T-helper 1 cell treated with Interleukin-12 subunit alpha and Interleukin-12 subunit beta and Interleukin-4 antibody, amounts not matched to agents 30 μg/mL and 1 μg/mL, for 36 hours (primary cell): ENCODE data around the gene SLC4A1.

Source experiments
- H3K27ac Mint-ChIP-seq: one replicate; pipeline ENCODE4 v1.8.0; 2021; ENCODE audit warnings: mild to moderate bottlenecking, mixed read lengths
- H3K27me3 Mint-ChIP-seq: one replicate; pipeline ENCODE4 v1.8.0; 2021; ENCODE audit warnings: low read depth, mixed read lengths
- H3K36me3 Mint-ChIP-seq: one replicate; pipeline ENCODE4 v1.8.0; 2021; ENCODE audit warnings: low read depth, mixed read lengths
- H3K4me1 Mint-ChIP-seq: one replicate; pipeline ENCODE4 v1.8.0; 2021; ENCODE audit warnings: low read depth, mixed read lengths
- H3K4me3 Mint-ChIP-seq: one replicate; pipeline ENCODE4 v1.8.0; 2021; ENCODE audit warnings: mild to moderate bottlenecking, moderate library complexity, mixed read lengths
- H3K9me3 Mint-ChIP-seq: one replicate; pipeline ENCODE4 v1.8.0; 2021; ENCODE audit warnings: mixed read lengths

SLC4A1 gene

GRCh38 chr17:44272954-44273353 lies 5.0 kb upstream of the SLC4A1 start:
- Mint-ChIP-seq H3K4me1 (no peaks in the 10 kb centered on the region), H3K4me3 (no peak overlapping the region), H3K27ac (no peak overlapping the region), H3K36me3 (no peaks in the 10 kb centered on the region), H3K27me3 (peaks cover 15% of the 10 kb centered on the region), H3K9me3 (no peaks in the 10 kb centered on the region)

DNA sequence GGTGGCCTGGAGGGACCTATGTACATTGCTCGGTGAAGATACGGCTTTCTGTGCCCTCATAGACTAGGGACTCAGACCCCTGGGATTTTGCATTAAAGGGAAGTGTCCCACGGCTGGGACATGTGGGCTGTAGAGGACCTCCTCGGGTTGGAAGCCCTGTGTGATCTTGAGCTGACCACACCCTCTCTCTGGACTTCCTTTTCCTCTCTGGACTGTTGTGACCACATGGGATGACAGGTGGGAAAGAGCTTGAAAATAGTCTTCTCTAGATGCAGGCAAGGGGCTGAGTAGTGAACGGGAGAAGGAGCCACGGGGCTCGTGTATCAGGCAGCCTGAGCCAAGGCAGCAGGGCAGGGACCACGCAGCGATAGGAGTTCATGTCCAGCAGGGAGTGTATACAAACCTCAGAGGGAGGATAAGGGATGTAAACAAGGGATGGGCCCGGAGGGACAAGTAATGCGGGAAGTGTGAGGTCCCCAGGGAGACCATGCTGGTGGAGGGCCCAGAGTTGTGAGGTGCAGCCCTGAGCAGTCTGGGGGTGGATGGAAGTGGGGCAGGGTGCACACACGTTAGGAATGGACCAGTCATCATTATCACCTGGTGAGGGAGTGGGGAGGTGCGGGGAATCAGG lies 4.5 kb upstream of the SLC4A1 start:
- Mint-ChIP-seq H3K36me3 (no peaks in the 10 kb centered on the region), H3K9me3 (no peaks in the 10 kb centered on the region), H3K27ac (no peak overlapping the region), H3K4me3 (no peak overlapping the region), H3K4me1 (no peaks in the 10 kb centered on the region), H3K27me3 (peaks cover 15% of the 10 kb centered on the region)

DNA sequence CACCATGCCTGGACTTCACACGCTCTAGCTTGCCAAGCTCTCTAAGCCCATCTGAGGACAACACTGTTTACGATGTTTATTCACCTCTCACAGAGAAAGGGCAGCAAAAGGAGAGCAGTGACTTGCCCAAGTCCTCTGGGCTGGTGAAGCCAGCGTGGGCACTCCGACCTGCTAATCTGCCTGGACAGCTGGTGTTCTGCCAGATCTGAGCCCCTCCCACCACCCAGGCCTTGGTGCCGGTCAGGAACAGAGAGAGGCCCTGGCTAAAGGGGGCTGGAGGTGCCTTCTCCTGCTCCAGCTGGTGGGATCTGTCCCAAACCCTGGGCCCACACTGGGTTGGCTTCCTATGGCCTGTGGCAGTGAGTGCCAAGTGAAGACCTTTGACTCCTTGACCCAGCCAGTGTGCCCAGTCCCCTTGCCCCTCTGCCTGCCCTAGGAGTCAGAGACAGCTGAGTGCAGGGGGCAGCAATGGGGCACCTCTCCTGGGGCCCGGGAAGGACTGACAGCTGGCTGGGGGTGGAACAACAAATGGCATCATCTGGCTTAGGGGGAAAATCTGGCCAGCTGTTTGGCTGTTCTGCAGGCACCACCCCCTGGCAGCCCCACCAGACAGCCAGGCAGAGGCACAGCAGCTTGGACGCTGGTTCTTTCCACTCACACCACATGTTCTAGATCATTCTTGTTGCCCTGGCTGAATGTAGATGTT lies 1.8 kb upstream of the SLC4A1 start:
- Mint-ChIP-seq H3K4me1 (no peaks in the 10 kb centered on the region), H3K27ac (no peak overlapping the region), H3K9me3 (no peaks in the 10 kb centered on the region), H3K27me3 (peaks cover 4% of the 10 kb centered on the region), H3K36me3 (no peaks in the 10 kb centered on the region), H3K4me3 (no peak overlapping the region)

- peaks cover under 1% of the 10 kb centered on the region for H3K27me3 Mint-ChIP-seq
- H3K4me3 Mint-ChIP-seq = no peak overlapping the region
- no peaks in the 10 kb centered on the region for H3K36me3 Mint-ChIP-seq
- no peaks in the 10 kb centered on the region for H3K4me1 Mint-ChIP-seq
- no peak overlapping the region for H3K27ac Mint-ChIP-seq
- H3K9me3 Mint-ChIP-seq = no peaks in the 10 kb centered on the region
Measured at GRCh38 chr17:44268709-44269534, 987 bp upstream of the SLC4A1 start.

DNA sequence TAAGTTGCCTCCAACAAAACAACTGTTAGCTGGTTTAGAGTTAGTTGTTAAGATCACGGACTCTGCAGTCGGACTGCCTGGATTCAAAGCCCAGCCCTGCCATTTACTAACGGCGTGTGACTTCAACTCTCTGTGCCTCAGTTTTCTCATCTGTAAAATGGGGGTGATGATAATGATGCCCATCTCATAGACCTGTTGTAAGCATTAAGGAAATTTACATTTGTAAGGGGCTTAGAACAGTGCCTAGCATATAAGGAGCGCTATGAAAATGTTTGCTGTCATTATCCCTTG lies 825 bp downstream of the SLC4A1 start:
- Mint-ChIP-seq H3K4me3 (no peak overlapping the region), H3K36me3 (no peaks in the 10 kb centered on the region), H3K27me3 (no peaks in the 10 kb centered on the region), H3K4me1 (no peaks in the 10 kb centered on the region), H3K27ac (no peak overlapping the region), H3K9me3 (no peaks in the 10 kb centered on the region)

- Mint-ChIP-seq H3K4me1 (no peaks in the 10 kb centered on the region), H3K27ac (no peak overlapping the region), H3K9me3 (no peaks in the 10 kb centered on the region), H3K27me3 (no peaks in the 10 kb centered on the region), H3K4me3 (no peak overlapping the region), H3K36me3 (no peaks in the 10 kb centered on the region)
Measured at GRCh38 chr17:44266402-44267164, 1.4 kb downstream of the SLC4A1 start.

GRCh38 chr17:44263345-44263902 lies 4.5 kb downstream of the SLC4A1 start:
- Mint-ChIP-seq H3K36me3 (no peaks in the 10 kb centered on the region), H3K27ac (no peak overlapping the region), H3K9me3 (no peaks in the 10 kb centered on the region), H3K4me3 (no peak overlapping the region), H3K4me1 (no peaks in the 10 kb centered on the region), H3K27me3 (no peaks in the 10 kb centered on the region)

DNA sequence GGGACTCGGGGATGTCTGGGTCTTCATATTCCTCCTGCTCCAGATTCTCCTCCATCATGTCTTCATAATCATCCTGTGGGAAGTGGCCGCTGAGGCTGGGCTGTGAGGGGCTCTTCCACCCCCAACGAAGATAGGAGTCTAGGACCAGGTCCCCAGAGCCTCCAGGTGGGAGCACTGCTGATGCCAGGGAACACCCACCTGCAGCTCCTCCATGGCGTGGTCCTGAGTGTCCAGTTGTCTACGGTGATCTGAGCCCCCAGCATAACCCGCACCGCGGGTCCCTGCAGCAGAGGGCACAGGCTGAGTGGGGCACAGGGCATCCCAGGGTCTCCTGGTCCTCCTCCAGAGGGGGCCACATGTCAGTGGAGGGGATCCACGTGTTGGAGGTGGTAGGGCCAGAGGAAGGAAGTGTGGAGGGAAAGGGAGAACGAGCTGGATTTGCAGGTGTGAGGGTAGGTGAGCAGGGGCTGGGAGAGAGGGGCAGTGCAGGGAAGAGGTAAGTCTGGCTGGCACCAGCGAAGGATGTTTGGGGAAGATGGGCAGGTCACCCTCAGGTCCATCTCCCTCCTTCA lies 5.2 kb downstream of the SLC4A1 start:
- H3K4me3 Mint-ChIP-seq = no peak overlapping the region
- H3K9me3 Mint-ChIP-seq = no peaks in the 10 kb centered on the region
- H3K36me3 Mint-ChIP-seq = no peaks in the 10 kb centered on the region
- H3K4me1 Mint-ChIP-seq = no peaks in the 10 kb centered on the region
- no peaks in the 10 kb centered on the region for H3K27me3 Mint-ChIP-seq
- no peak overlapping the region for H3K27ac Mint-ChIP-seq

DNA sequence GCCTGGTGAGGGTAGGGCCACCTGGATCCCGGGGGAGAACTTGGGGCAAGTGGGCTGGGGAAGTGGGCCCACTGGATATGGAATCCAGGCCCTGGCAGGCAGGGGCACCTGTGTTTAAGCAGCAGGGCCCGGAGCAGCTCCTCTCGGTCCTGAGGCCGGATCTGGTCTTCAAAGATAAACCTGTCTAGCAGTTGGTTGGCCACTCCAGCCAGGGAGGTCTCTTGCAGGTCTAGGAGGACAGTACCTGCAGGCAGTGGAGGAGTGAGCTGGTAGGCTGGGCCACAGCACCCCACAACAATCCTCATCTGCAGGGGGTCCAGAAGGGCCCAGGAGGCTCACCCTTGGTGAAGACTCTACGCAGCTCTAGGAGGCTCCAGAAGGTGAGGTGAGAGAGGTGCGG lies 7.6 kb downstream of the SLC4A1 start:
- H3K36me3 Mint-ChIP-seq = no peaks in the 10 kb centered on the region
- H3K27me3 Mint-ChIP-seq = peaks cover 5% of the 10 kb centered on the region
- no peak overlapping the region for H3K27ac Mint-ChIP-seq
- H3K9me3 Mint-ChIP-seq = no peaks in the 10 kb centered on the region
- no peak overlapping the region for H3K4me3 Mint-ChIP-seq
- no peaks in the 10 kb centered on the region for H3K4me1 Mint-ChIP-seq

- H3K27me3 Mint-ChIP-seq = peaks cover 5% of the 10 kb centered on the region
- H3K27ac Mint-ChIP-seq = no peak overlapping the region
- no peaks in the 10 kb centered on the region for H3K4me1 Mint-ChIP-seq
- H3K36me3 Mint-ChIP-seq = no peaks in the 10 kb centered on the region
- no peaks in the 10 kb centered on the region for H3K9me3 Mint-ChIP-seq
- no peak overlapping the region for H3K4me3 Mint-ChIP-seq
Measured at GRCh38 chr17:44258811-44259351, 9.1 kb downstream of the SLC4A1 start.

DNA sequence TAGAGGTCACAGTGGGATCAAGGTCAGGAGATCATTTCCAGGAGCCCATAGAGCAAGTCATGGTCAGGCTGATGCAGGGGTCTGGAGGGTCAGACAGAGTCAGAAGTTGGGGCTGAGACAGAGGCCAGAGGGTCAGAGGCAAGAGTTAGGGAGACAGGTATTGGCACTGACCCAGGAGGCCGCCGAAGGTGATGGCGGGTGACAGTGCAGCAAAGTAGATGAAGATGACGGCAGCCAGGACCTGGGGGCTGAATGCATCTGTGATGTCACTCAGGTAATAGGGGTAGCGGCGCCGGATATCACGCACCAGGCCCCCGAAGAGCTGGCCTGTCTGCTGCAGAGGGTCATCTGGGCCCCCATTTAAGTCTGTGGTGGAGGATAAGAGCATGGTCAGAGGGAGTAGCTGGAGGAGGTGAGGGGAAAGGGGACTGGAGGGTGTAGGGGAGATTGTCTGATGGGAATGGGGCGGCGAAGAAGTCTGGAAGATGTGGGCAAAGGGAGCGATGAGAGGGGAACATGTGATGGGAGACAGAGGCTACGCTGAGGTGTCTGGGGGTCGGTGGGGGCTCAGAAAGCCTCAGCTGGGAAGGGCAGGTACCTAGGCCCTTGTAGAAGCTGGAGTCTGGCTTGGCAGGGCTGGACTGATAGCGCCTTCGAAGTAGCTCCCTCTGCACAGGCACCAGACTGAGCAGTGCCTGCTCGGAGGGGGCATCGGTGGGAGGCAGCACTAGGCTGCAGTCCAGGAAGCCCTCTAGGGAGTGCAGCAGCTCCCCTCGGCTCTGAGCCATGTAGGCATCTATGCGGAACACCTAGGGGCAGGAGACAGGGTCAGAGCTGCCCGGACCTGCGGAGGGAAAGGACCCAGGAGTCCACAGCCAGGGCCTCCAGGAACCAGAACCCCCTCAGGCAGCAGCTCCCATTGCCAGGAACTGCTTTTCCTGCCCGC lies 9.8 kb downstream of the SLC4A1 start:
- H3K4me3 Mint-ChIP-seq = no peak overlapping the region
- H3K27ac Mint-ChIP-seq = no peak overlapping the region
- H3K36me3 Mint-ChIP-seq = no peaks in the 10 kb centered on the region
- H3K9me3 Mint-ChIP-seq = no peaks in the 10 kb centered on the region
- H3K27me3 Mint-ChIP-seq = peaks cover 5% of the 10 kb centered on the region
- H3K4me1 Mint-ChIP-seq = no peaks in the 10 kb centered on the region

- H3K9me3 Mint-ChIP-seq = no peaks in the 10 kb centered on the region
- H3K4me3 Mint-ChIP-seq = no peak overlapping the region
- H3K4me1 Mint-ChIP-seq = no peaks in the 10 kb centered on the region
- no peak overlapping the region for H3K27ac Mint-ChIP-seq
- no peaks in the 10 kb centered on the region for H3K36me3 Mint-ChIP-seq
- peaks cover 5% of the 10 kb centered on the region for H3K27me3 Mint-ChIP-seq
Measured at GRCh38 chr17:44256671-44257070, 11.3 kb downstream of the SLC4A1 start.

GRCh38 chr17:44255915-44256314 lies 12.0 kb downstream of the SLC4A1 start:
- no peaks in the 10 kb centered on the region for H3K9me3 Mint-ChIP-seq
- H3K27ac Mint-ChIP-seq = no peak overlapping the region
- no peak overlapping the region for H3K4me3 Mint-ChIP-seq
- H3K27me3 Mint-ChIP-seq = peaks cover 5% of the 10 kb centered on the region
- H3K36me3 Mint-ChIP-seq = no peaks in the 10 kb centered on the region
- H3K4me1 Mint-ChIP-seq = no peaks in the 10 kb centered on the region
